ENCODE results near the gene LMAN2.

GRCh38 chr5:177355162-177355867, 3.8 kb upstream of the LMAN2 start:
- no peak for TF ChIP-seq POLR2A (IDR thresholded peaks at IDR 0.05)
- TF ChIP-seq CTCF (IDR thresholded peaks at IDR 0.05), result no peak
